HCT116 (cell line): ENCODE results near the gene PLCD4. TPM values are rescaled to one million over a fixed set of nuclear protein-coding genes. Genes with fewer than 3 reads are reported as not detected.
A peak's percentile ranks its signal among the peaks of the same experiment; 100 is the strongest.

Experiments used
- ATAC-seq: fragments of 200-7000 bp; cut with Tn5 transposase; 2 replicates; pipeline ENCODE4 v1.9.1; 2020; ENCODE audit warnings: mild to moderate bottlenecking, moderate library complexity
- BruUV-seq: library from RNA; stranded (reverse); fragments of 400-500 nt; replicated peaks from 2 replicates; lab custom pipeline; 2021; lab: Mats Ljungman, UMichigan
- CTCF ChIA-PET: fragments of 300-600 bp; sonication (Branson Sonifier 250); formaldehyde crosslinking; loops from one replicate; lab custom pipeline; 2021; ENCODE audit warnings: antibody characterized with exemption; lab: Charles Lee
- POLR2A ChIA-PET: fragments of 300-600, 350-600 bp; sonication (Branson Sonifier 250); formaldehyde crosslinking; loops from one replicate; lab custom pipeline; 2021; ENCODE audit warnings: antibody characterized with exemption; lab: Charles Lee
- RAD21 ChIA-PET, 2 experiments: fragments of 300-600 bp; sonication (Branson Sonifier 250); formaldehyde crosslinking; loops; one replicate each; lab custom pipeline; 2023; ENCODE audit warnings: low total read pairs in 2 of 2; ENCODE audit not compliant: uncharacterized antibody in 2 of 2, unreplicated experiment in 2 of 2, low non-redundant PET in 1 of 2; lab: Charles Lee
- DNase-seq: peaks from one replicate; pipeline ENCODE4 v3.0.0-alpha.2; 2010; ENCODE audit warnings: low read depth, low spot score
- H2AFZ ChIP-seq: fragments of 200-600 bp; shearing (Covaris generic), sonication (generic); 2 replicates; pipeline ENCODE4 v1.6.1; 2017; ENCODE audit warnings: low read depth, mixed run types, mixed read lengths, antibody characterized with exemption, low read length; ENCODE audit not compliant: poor library complexity, severe bottlenecking
- H3K27ac ChIP-seq: 2 replicates; pipeline ENCODE4 v1.5.1; 2012; ENCODE audit warnings: low read depth, low read length
- H3K27me3 ChIP-seq: fragments of 200-600 bp; sonication (generic); 2 replicates; pipeline ENCODE4 v1.6.1; 2016; ENCODE audit warnings: mixed run types, low read length, mixed read lengths; ENCODE audit not compliant: insufficient read depth
- H3K36me3 ChIP-seq, 2 experiments: fragments of 200-500 bp in 1 of 2; fragments of 200-600 bp in 1 of 2; sonication (Bioruptor generic) in 1 of 2; sonication (generic) in 1 of 2; 2 replicates each; pipeline versions ENCODE4 v1.5.1 to v1.6.1; 2014 to 2016; ENCODE audit warnings: low read length in 2 of 2, inconsistent platforms in 1 of 2, mixed read lengths in 1 of 2, mixed run types in 1 of 2; ENCODE audit not compliant: insufficient read depth in 2 of 2, control insufficient read depth in 1 of 2
- H3K4me1 ChIP-seq, 2 experiments: fragments of 200-600 bp in 1 of 2; sonication (generic) in 1 of 2; 2 replicates each; pipeline versions ENCODE4 v1.5.1 to v1.6.1; 2012 to 2017; ENCODE audit warnings: low read length in 2 of 2, inconsistent platforms in 1 of 2, mild to moderate bottlenecking in 1 of 2, mixed read lengths in 1 of 2, mixed run types in 1 of 2, moderate library complexity in 1 of 2; ENCODE audit not compliant: insufficient read depth in 2 of 2, control insufficient read depth in 1 of 2
- H3K4me2 ChIP-seq: fragments of 200-600 bp; sonication (generic); 2 replicates; pipeline ENCODE4 v1.6.1; 2017; ENCODE audit warnings: mixed run types, low read length, mixed read lengths
- H3K4me3 ChIP-seq, 2 experiments: fragments of 200-600 bp in 1 of 2; sonication (generic) in 1 of 2; replicated peaks in 1 of 2; 2 replicates each; pipeline ENCODE4 v1.5.1; 2011 to 2016; ENCODE audit warnings: low read length in 2 of 2, control low read depth in 1 of 2, low read depth in 1 of 2, mild to moderate bottlenecking in 1 of 2, mixed read lengths in 1 of 2, mixed run types in 1 of 2
- H3K79me2 ChIP-seq: fragments of 200-600 bp; sonication (generic); 2 replicates; pipeline ENCODE4 v1.6.1; 2017; ENCODE audit warnings: mild to moderate bottlenecking, mixed run types, low read length, moderate library complexity, mixed read lengths; ENCODE audit not compliant: insufficient read depth
- H3K9ac ChIP-seq: fragments of 200-600 bp; sonication (generic); 2 replicates; pipeline ENCODE4 v1.6.1; 2016; ENCODE audit warnings: low read length, mixed read lengths
- H3K9me2 ChIP-seq: fragments of 200-600 bp; sonication (generic), shearing (Covaris generic); 2 replicates; pipeline ENCODE4 v1.6.1; 2017; ENCODE audit warnings: mixed run types, mild to moderate bottlenecking, moderate library complexity; ENCODE audit not compliant: insufficient read depth
- H3K9me3 ChIP-seq, 2 experiments: fragments of 200-500 bp in 1 of 2; fragments of 200-600 bp in 1 of 2; sonication (Bioruptor generic) in 1 of 2; sonication (generic) in 1 of 2; 2 replicates each; pipeline ENCODE4 v1.6.1; 2014 to 2017; ENCODE audit warnings: low read length in 2 of 2, mixed read lengths in 2 of 2, inconsistent platforms in 1 of 2, low read depth in 1 of 2, mild to moderate bottlenecking in 1 of 2, mixed run types in 1 of 2, moderate library complexity in 1 of 2; ENCODE audit not compliant: control insufficient read depth in 1 of 2, insufficient read depth in 1 of 2
- H4K20me1 ChIP-seq: fragments of 200-600 bp; sonication (generic), shearing (Covaris generic); 2 replicates; pipeline ENCODE4 v1.6.1; 2017; ENCODE audit warnings: mixed run types, mild to moderate bottlenecking, moderate library complexity; ENCODE audit not compliant: insufficient read depth
- CTCF ChIP-seq, 3 experiments: fragments of 200-600 bp in 1 of 3; sonication (generic) in 1 of 3; IDR thresholded peaks in 2 of 3; conservative IDR thresholded peaks in 1 of 3; 2 replicates each; pipeline ENCODE4 v1.5.1; 2012 to 2017; ENCODE audit warnings: low read depth in 2 of 3, low read length in 2 of 3, antibody characterized with exemption in 1 of 3, borderline replicate concordance in 1 of 3, control low read depth in 1 of 3, mild to moderate bottlenecking in 1 of 3, mixed read lengths in 1 of 3, mixed run types in 1 of 3, moderate library complexity in 1 of 3; ENCODE audit not compliant: insufficient read depth in 1 of 3
- EGR1 ChIP-seq: IDR thresholded peaks from 2 replicates; pipeline ENCODE4 v1.6.1; 2012; ENCODE audit warnings: low read depth
- TCF7L2 ChIP-seq: IDR thresholded peaks from 2 replicates; pipeline ENCODE4 v1.7.0; 2011; ENCODE audit warnings: borderline replicate concordance, inconsistent platforms; ENCODE audit not compliant: insufficient read depth, insufficient read length; ENCODE audit errors: extremely low read depth
- YY1 ChIP-seq: IDR thresholded peaks from 2 replicates; pipeline ENCODE4 v1.6.1; 2011; ENCODE audit warnings: low read length, low read depth, moderate library complexity, mild to moderate bottlenecking; ENCODE audit not compliant: insufficient replicate concordance; ENCODE audit errors: extremely low read depth
- ZFX ChIP-seq: fragments of 450-650 bp; IDR thresholded peaks from 2 replicates; pipeline ENCODE4 v1.6.1; 2017
- intact Hi-C: fragments of 100-400 bp; cut with micrococcal nuclease; formaldehyde crosslinking; loops from 2 replicates; pipeline ENCODE4 v1.10.0; 2022
- total RNA-seq: library from RNA; stranded (reverse); gene quantifications from one replicate; pipeline ENCODE4 v1.2.1, GENCODE V29; 2021; ENCODE audit not compliant: unreplicated experiment

Gene PLCD4
- total RNA-seq, 1 experiment from 2014 or later = 0.64 TPM

- TF ChIP-seq YY1 (no peak), EGR1 (peak; percentile 100), TCF7L2 (peak; percentile 4)
Measured at GRCh38 chr2:218568190-218569037, 39.3 kb upstream of the PLCD4 start, which contains the start of the genes CNOT9 and USP37 (continued).

- no peaks in the 10 kb centered on the region for H4K20me1 ChIP-seq
- H3K9me2 ChIP-seq = no peaks in the 10 kb centered on the region
- H3K4me1 ChIP-seq = peaks cover 15 to 27% of the 10 kb centered on the region in 2 experiments
- peaks cover 9 to 18% of the 10 kb centered on the region in 2 experiments; a peak in 3 of 4 replicates for H3K36me3 ChIP-seq
- H3K79me2 ChIP-seq = peaks cover 95% of the 10 kb centered on the region
- H3K27ac ChIP-seq = peak overlapping the region; percentile 88
- BruUV-seq = no TSS peak
- ChIA-PET CTCF (no interaction called here), POLR2A (no interaction called here), RAD21 (no interaction called here)
- no peak overlapping the region for H2AFZ ChIP-seq
- peak; percentile 23 for DNase-seq
- no peaks in the 10 kb centered on the region for H3K9me3 ChIP-seq
- TF ChIP-seq CTCF (IDR thresholded peaks at IDR 0.05 in 2 of 3, conservative IDR thresholded peaks at IDR 0.05 in 1 of 3; ENCODE audit: borderline replicate concordance in 1 of 3, insufficient read depth in 1 of 3, low read depth in 2 of 3, low read length in 2 of 3) = no peak
- TF ChIP-seq ZFX = peak; percentile 98
- TF ChIP-seq TCF7L2 = peak; percentile 7
- H3K4me2 ChIP-seq = peak overlapping the region; percentile 83
- peak; percentile 15 for ATAC-seq
- intact Hi-C loops = loop anchor here (2.0 kb wide), 1 partner anchor 170 kb away; the partner anchor contains the start of gene CTDSP1
- no peaks in the 10 kb centered on the region for H3K27me3 ChIP-seq
- peak overlapping the region; percentile 59 to 85 for H3K4me3 ChIP-seq
- H3K9ac ChIP-seq = peak overlapping the region; percentile 96
Measured at GRCh38 chr2:218569038-218569431, 38.7 kb upstream of the PLCD4 start.
